ENCODE data around the gene SLC39A1. TPM values are rescaled to one million over a fixed set of nuclear protein-coding genes. Genes with fewer than 3 reads are reported as not detected.

Gene SLC39A1
- total RNA-seq, 2 experiments from 2014 or later, result 40.3 to 42.2 TPM

DNA sequence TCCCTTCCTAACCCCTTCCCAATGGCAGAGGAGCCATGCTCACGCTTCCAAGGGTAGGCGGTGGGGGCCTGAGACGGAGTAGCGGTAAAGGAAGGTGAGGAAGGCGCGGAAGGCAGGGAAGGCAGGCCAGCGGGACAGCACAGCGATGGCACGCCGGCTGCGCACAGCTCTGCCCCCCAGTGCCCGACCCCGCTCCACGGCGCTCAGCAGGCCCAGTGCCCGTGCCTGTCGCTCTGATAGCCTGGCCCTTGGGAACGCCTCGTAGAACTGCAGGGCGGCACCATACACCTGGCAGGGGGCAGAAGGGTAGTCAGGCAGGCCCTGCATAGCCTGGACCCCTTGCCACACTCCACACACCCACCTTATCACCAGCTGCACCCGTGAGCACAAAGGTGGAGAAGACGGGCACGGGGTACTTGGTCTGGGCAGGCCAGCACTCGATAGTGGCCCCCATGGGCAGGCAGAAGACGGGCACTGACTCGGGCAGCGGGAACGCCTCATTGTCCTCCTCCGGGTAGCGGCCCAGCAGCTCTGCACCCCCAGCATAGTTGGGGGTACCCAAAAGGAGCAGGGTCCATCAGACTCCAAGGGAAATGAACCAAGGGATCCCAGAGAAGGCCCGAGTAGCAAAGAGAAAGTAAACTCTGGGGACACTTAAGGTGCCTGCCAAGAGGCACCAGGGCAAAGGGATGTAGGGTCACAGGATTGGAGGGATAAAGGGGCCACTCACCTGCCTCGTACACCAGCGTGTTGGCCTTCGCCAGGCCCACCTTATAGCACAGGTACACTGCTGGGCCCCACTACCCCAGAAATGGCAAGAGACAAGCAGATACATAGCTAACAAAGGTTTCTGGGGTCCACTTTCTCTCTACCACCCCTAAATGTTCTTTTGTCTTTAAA lies 21.3 kb downstream of the SLC39A1 start:
- TF ChIP-seq, protein P1, sequence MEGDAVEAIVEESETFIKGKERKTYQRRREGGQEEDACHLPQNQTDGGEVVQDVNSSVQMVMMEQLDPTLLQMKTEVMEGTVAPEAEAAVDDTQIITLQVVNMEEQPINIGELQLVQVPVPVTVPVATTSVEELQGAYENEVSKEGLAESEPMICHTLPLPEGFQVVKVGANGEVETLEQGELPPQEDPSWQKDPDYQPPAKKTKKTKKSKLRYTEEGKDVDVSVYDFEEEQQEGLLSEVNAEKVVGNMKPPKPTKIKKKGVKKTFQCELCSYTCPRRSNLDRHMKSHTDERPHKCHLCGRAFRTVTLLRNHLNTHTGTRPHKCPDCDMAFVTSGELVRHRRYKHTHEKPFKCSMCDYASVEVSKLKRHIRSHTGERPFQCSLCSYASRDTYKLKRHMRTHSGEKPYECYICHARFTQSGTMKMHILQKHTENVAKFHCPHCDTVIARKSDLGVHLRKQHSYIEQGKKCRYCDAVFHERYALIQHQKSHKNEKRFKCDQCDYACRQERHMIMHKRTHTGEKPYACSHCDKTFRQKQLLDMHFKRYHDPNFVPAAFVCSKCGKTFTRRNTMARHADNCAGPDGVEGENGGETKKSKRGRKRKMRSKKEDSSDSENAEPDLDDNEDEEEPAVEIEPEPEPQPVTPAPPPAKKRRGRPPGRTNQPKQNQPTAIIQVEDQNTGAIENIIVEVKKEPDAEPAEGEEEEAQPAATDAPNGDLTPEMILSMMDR (IDR thresholded peaks at IDR 0.05), result no peak
- Mint-ChIP-seq H3K36me3 (ENCODE audit: low read depth) (peaks cover 53% of the 10 kb centered on the region), H3K4me3 (no peak overlapping the region), H3K27me3 (no peaks in the 10 kb centered on the region), H3K9me3 (no peaks in the 10 kb centered on the region), H3K4me1 (ENCODE audit: low read depth) (peaks cover 30% of the 10 kb centered on the region), H3K27ac (no peak overlapping the region)
- POLR2A ChIA-PET, result interaction anchor here (1.0 to 8.9 kb wide), 9 partner anchors 11 to 49 kb away, joined by 3 to 126 read pairs (median 4); partner anchors contain the start of genes CRTC2, GATAD2B, JTB and RPS27
- DNase-seq (no peak), ATAC-seq (no peak)
- CTCF ChIA-PET, result interaction anchor here (1.3 kb wide), 1 partner anchor 134 kb away, joined by 3 read pairs; no protein-coding TSS in a partner anchor
- intact Hi-C loops (cut with micrococcal nuclease), result no loop called here

DNA sequence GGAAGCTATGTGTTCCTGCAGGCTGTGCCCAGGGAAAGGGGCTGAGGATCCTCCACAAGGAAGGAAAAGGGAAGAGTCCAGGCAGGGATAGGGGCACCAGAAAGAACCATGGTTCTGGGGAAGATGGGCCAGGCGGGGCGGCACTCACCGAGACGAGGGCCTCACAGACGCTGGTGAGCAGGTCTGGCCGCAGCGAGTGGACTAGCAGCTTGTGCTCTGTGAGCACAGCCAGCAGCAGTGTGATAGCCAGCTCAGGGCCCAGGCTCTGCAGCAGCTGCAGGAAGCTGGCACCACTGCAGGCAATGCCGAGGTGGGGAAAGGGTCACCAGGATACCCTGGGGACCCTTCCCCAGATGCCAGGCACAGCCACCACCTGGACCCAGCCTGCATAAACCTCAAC lies 22.6 kb downstream of the SLC39A1 start:
- peaks cover 58% of the 10 kb centered on the region for H3K36me3 Mint-ChIP-seq (ENCODE audit: low read depth)
- H3K4me1 Mint-ChIP-seq (ENCODE audit: low read depth), result peaks cover 26% of the 10 kb centered on the region
- CTCF ChIA-PET, result interaction anchor here (1.3 kb wide), 1 partner anchor 44 kb away, joined by 3 read pairs; no protein-coding TSS in a partner anchor

DNA sequence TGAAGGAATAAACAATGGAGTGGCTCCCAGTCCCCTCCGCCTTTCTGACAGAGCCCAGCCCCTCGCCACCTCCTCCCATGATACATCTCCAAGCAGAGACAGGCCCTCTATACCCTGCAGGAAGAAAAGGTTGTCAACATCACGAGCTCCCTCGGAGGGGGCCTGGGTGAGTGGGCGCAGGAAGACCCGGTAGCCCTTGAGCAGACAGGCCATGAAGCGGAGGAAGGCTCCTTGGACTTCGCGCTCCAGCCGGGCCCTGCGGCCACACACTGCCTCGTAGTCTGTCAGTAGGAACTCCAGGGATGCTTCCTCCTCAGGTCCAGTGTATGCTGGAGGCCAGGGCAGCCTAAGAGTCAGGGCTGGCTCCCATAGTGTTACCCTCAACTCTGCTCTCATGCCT lies 23.9 kb downstream of the SLC39A1 start:
- TF ChIP-seq, protein P1 (IDR thresholded peaks at IDR 0.05), result no peak
- H3K9me3 Mint-ChIP-seq, result no peaks in the 10 kb centered on the region
- no peaks in the 10 kb centered on the region for H3K27me3 Mint-ChIP-seq
- DNase-seq (no peak), ATAC-seq (no peak)
- peaks cover 21% of the 10 kb centered on the region for H3K4me1 Mint-ChIP-seq (ENCODE audit: low read depth)
- H3K36me3 Mint-ChIP-seq (ENCODE audit: low read depth), result peaks cover 63% of the 10 kb centered on the region
- ChIA-PET POLR2A (interaction anchor here (1.0 to 8.9 kb wide), 5 partner anchors 11 to 51 kb away, joined by 4 to 126 read pairs (median 4); partner anchors contain the start of genes GATAD2B and RPS27), CTCF (interaction anchor here (1.0 to 1.4 kb wide), 2 partner anchors 10 to 17 kb away, joined by 3 to 4 read pairs; partner anchors contain the start of gene GATAD2B)
- H3K27ac Mint-ChIP-seq, result no peak overlapping the region
- no peak overlapping the region for H3K4me3 Mint-ChIP-seq
- intact Hi-C loops (cut with micrococcal nuclease), result no loop called here

More for the DNA sequence above, 22.6 kb downstream of the SLC39A1 start:
- ATAC-seq (no peak), DNase-seq (no peak)
- TF ChIP-seq, protein P1 (IDR thresholded peaks at IDR 0.05), result no peak
- Mint-ChIP-seq H3K27me3 (no peaks in the 10 kb centered on the region), H3K27ac (no peak overlapping the region), H3K9me3 (no peaks in the 10 kb centered on the region), H3K4me3 (no peak overlapping the region)
- POLR2A ChIA-PET, result interaction anchor here (0.6 to 8.9 kb wide), 10 partner anchors 11 to 50 kb away, joined by 3 to 126 read pairs (median 4); partner anchors contain the start of genes CREB3L4, GATAD2B, JTB and RPS27
- intact Hi-C loops (cut with micrococcal nuclease), result no loop called here

DNA sequence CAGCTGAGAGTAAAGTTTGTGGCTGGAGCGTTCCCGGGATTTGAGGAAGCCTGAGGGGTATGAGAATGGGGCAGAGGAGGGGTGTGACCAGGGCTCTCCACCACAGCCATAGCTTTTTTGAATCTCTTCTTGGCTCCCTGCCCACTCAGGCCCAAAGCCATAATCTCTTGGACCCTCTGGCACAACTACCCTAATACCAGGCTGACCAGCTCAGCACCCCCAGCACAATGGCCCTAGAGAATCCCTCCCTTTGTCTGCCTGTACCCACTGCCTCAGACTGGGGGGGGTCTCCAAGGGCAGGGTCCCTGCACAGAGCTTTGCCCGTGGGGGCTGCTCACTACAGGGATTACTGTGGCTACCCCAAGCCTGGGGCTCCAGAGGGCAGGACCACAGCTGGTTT lies 24.3 kb downstream of the SLC39A1 start:
- DNase-seq, result no peak
- intact Hi-C loops (cut with micrococcal nuclease), result no loop called here
- CTCF ChIA-PET, result interaction anchor here (1.4 kb wide), 1 partner anchor 10 kb away, joined by 4 read pairs; no protein-coding TSS in a partner anchor
- H3K4me1 Mint-ChIP-seq (ENCODE audit: low read depth), result peaks cover 17% of the 10 kb centered on the region
- H3K9me3 Mint-ChIP-seq, result no peaks in the 10 kb centered on the region
- peaks cover 60% of the 10 kb centered on the region for H3K36me3 Mint-ChIP-seq (ENCODE audit: low read depth)
- TF ChIP-seq, protein P1 (IDR thresholded peaks at IDR 0.05), result no peak
- no peaks in the 10 kb centered on the region for H3K27me3 Mint-ChIP-seq
- H3K27ac Mint-ChIP-seq, result no peak overlapping the region
- POLR2A ChIA-PET, result interaction anchor here (1.1 to 8.9 kb wide), 4 partner anchors 10 to 51 kb away, joined by 4 to 126 read pairs (median 10); partner anchors contain the start of genes GATAD2B and RPS27
- no peak overlapping the region for H3K4me3 Mint-ChIP-seq
- ATAC-seq, result no peak
